ENCODE data around the gene KATNAL2.
"Not testable (repeated sequence)": the region's sequence is repeated elsewhere in the genome, so short reads cannot be mapped to it uniquely, and the experiment has no call there.

Gene KATNAL2

GRCh38 chr18:46910856-46911255, 6.5 kb upstream of the KATNAL2 start:
- TF ChIP-seq POLR2A (IDR thresholded peaks at IDR 0.05; ENCODE audit: low read length) (no peak), GATA1 (IDR thresholded peaks at IDR 0.05; ENCODE audit: low read depth, low read length) (no peak)

GRCh38 chr18:46915800-46916550, 1.4 kb upstream of the KATNAL2 start:
- TF ChIP-seq GATA1 (IDR thresholded peaks at IDR 0.05; ENCODE audit: low read depth, low read length) (no peak), POLR2A (IDR thresholded peaks at IDR 0.05; ENCODE audit: low read length) (no peak)
- peak in 1 of 2 experiments; percentile 42 for DNase-seq

More at GRCh38 chr18:46910856-46911255, 6.5 kb upstream of the KATNAL2 start:
- DNase-seq, result no peak

- peak; percentile 72 to 79 for DNase-seq
- TF ChIP-seq POLR2A (IDR thresholded peaks at IDR 0.05; ENCODE audit: low read length), result no peak
- TF ChIP-seq GATA1 (IDR thresholded peaks at IDR 0.05; ENCODE audit: low read depth, low read length), result no peak
Observed at GRCh38 chr18:46916551-46917107, 773 bp upstream of the KATNAL2 start.

GRCh38 chr18:46917803-46918600, 600 bp downstream of the KATNAL2 start:
- no peak for TF ChIP-seq GATA1 (IDR thresholded peaks at IDR 0.05; ENCODE audit: low read depth, low read length)
- TF ChIP-seq POLR2A (IDR thresholded peaks at IDR 0.05; ENCODE audit: low read length), result peak; percentile 55
- DNase-seq, result peak; percentile 77 to 87

GRCh38 chr18:46920067-46920466, 2.7 kb downstream of the KATNAL2 start:
- TF ChIP-seq POLR2A (IDR thresholded peaks at IDR 0.05; ENCODE audit: low read length), result no peak
- no peak for TF ChIP-seq GATA1 (IDR thresholded peaks at IDR 0.05; ENCODE audit: low read depth, low read length)
- no peak for DNase-seq

GRCh38 chr18:46920653-46921052, 3.3 kb downstream of the KATNAL2 start:
- no peak for DNase-seq
- TF ChIP-seq POLR2A (IDR thresholded peaks at IDR 0.05; ENCODE audit: low read length), result no peak
- TF ChIP-seq GATA1 (IDR thresholded peaks at IDR 0.05; ENCODE audit: low read depth, low read length), result no peak

- DNase-seq, result no peak
- TF ChIP-seq GATA1 (IDR thresholded peaks at IDR 0.05; ENCODE audit: low read depth, low read length), result no peak
- no peak for TF ChIP-seq POLR2A (IDR thresholded peaks at IDR 0.05; ENCODE audit: low read length)
Observed at GRCh38 chr18:46939337-46939963, 22.0 kb downstream of the KATNAL2 start.

GRCh38 chr18:46939998-46940571, 22.7 kb downstream of the KATNAL2 start:
- no peak for DNase-seq
- TF ChIP-seq POLR2A (IDR thresholded peaks at IDR 0.05; ENCODE audit: low read length) (no peak), GATA1 (IDR thresholded peaks at IDR 0.05; ENCODE audit: low read depth, low read length) (no peak)

GRCh38 chr18:46942646-46943045, 25.2 kb downstream of the KATNAL2 start:
- TF ChIP-seq GATA1 (IDR thresholded peaks at IDR 0.05; ENCODE audit: low read depth, low read length), result no peak
- TF ChIP-seq POLR2A (IDR thresholded peaks at IDR 0.05; ENCODE audit: low read length), result no peak
- no peak for DNase-seq

GRCh38 chr18:46946656-46947282, 29.4 kb downstream of the KATNAL2 start:
- DNase-seq, result peak; percentile 68 to 75
- TF ChIP-seq GATA1 (IDR thresholded peaks at IDR 0.05; ENCODE audit: low read depth, low read length) (no peak), POLR2A (IDR thresholded peaks at IDR 0.05; ENCODE audit: low read length) (no peak)

- peak; percentile 32 to 54 for DNase-seq
Observed at GRCh38 chr18:46950064-46950656, 32.8 kb downstream of the KATNAL2 start.

GRCh38 chr18:46953195-46953594, 35.8 kb downstream of the KATNAL2 start:
- TF ChIP-seq POLR2A (IDR thresholded peaks at IDR 0.05; ENCODE audit: low read length) (no peak), GATA1 (IDR thresholded peaks at IDR 0.05; ENCODE audit: low read depth, low read length) (no peak)
- no peak for DNase-seq

More at GRCh38 chr18:46950064-46950656, 32.8 kb downstream of the KATNAL2 start:
- no peak for TF ChIP-seq GATA1 (IDR thresholded peaks at IDR 0.05; ENCODE audit: low read depth, low read length)
- TF ChIP-seq POLR2A (IDR thresholded peaks at IDR 0.05; ENCODE audit: low read length), result no peak

GRCh38 chr18:46958209-46958608, 40.8 kb downstream of the KATNAL2 start:
- TF ChIP-seq POLR2A (IDR thresholded peaks at IDR 0.05; ENCODE audit: low read length) (no peak), GATA1 (IDR thresholded peaks at IDR 0.05; ENCODE audit: low read depth, low read length) (no peak)
- DNase-seq, result no peak

GRCh38 chr18:46963656-46964578, 46.5 kb downstream of the KATNAL2 start:
- DNase-seq, result not testable (repeated sequence)

- not testable (repeated sequence) for DNase-seq
Observed at GRCh38 chr18:46964579-46965293, 47.3 kb downstream of the KATNAL2 start.

- DNase-seq, result not testable (repeated sequence)
Observed at GRCh38 chr18:46966266-46966665, 48.9 kb downstream of the KATNAL2 start.
